IPS DF 4.7 (cell line): Measurements from ENCODE around the gene RTCA.
A peak's percentile ranks its signal among the peaks of the same experiment; 100 is the strongest.
"Not testable (repeated sequence)": the region's sequence is repeated elsewhere in the genome, so short reads cannot be mapped to it uniquely, and the experiment has no call there.

Experiments used
- DNase-seq: peaks from one replicate; pipeline ENCODE4 v3.0.0-alpha.2; 2013; ENCODE audit warnings: low spot score; ENCODE audit errors: extremely low read depth

The RTCA gene

DNA sequence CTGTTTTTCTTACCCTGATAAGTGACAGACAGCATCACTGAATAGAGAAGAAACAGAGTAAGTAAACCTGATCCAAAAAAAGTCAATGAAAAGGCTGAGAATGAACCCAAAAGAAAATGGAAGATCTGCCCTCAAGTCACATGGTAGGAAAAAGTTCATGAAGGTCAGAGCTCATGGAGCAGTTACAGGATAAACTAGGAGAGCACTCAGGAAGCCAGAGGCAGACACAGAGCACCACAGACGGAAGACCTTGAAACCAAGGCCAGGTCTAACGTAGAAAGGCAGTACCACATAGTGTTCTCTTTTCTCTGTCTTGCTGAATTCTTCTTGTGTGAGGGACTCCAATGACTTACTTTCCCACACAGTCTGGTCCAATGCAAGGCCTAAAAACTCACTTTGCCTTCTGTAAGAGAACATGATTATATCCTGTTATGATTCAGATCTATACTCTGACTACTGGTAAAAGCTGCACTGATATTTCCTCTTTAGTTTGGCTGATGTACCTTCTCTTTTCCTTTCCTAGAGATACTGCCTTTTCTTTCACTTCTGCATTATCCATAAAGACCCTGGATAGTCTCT lies 40.8 kb downstream of the RTCA start:
- DNase-seq, result no peak

GRCh38 chr1:100308777-100309176 lies 42.8 kb downstream of the RTCA start:
- no peak for DNase-seq

- no peak for DNase-seq
Measured at GRCh38 chr1:100309863-100310262, 43.8 kb downstream of the RTCA start.

- no peak for DNase-seq
Measured at GRCh38 chr1:100313382-100313781, 47.4 kb downstream of the RTCA start.

- no peak for DNase-seq
Measured at GRCh38 chr1:100316622-100317021, 50.6 kb downstream of the RTCA start.

DNA sequence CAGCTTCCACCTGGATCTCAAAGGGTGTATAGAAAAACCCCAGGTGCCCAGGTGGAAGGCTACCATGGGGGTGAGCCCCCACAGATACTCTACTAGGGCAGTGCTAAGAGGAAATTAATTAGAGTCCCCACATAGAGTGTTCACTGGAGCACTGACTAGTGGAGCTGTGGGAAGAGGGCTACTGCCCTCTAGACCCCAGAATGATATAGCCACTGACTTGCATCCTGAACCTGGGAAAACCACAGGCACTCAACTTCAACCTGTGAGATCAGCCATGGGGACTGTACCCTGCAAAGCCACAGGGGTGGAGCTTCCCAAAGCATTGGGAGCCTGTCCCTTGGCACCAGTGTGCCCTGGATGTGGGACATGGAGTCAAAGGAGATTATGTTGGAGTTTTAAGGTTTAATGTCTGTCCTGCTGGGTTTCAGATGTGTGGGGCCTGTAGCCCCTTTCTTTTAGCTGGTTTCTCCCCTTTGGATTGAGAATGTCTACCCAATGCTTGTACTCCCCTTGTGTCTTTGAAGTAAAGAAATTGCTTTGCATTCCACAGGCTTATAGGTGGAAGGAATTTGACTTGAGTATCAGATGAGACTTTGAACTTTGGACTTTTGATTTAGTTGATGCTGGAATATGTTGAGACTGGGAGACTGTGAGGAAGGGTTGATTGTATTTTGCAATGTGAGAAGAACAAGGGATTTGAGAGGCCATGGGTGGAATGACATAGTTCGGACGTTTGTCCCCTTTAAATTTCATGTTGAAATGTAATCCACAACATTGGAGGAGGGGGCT lies 54.5 kb downstream of the RTCA start:
- no peak for DNase-seq

- DNase-seq, result no peak
Measured at GRCh38 chr1:100321100-100321493, 55.1 kb downstream of the RTCA start.

GRCh38 chr1:100321506-100321905 lies 55.5 kb downstream of the RTCA start:
- DNase-seq, result no peak

DNA sequence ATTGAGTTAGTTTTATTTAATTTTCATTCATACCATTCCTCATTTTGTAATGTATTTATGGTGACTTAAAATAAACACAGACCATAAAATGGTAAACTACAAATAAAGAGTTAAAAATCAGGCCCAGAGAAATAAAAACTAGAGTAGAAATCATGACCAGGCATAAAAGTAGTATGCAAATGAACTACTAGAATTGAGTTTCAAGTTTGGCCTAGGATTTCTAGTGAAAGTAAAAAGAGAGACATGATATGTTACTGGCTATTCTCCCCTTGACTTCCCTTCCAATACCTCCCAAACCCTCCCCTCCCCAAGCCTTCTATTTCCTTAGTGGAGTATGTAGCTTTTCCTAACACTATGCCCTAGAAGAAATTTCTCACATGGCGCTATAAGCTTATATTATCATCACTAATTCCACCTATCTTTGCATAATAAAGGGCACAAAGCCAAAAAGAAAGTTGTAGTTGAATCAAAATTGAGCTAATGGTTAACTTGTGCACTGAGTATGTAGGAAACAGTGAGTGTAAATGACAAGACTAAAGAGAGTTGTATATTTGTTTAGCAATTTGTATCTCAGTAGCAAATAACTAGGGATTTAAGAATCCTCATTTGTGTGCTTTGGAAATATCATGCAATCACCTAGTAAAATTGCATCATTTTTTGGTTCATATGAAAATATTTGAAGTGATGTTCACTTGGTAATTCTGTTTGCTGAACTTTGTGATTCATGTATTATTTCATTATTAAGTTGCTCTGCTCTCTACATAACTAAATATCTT lies 56.6 kb downstream of the RTCA start:
- DNase-seq, result no peak

DNA sequence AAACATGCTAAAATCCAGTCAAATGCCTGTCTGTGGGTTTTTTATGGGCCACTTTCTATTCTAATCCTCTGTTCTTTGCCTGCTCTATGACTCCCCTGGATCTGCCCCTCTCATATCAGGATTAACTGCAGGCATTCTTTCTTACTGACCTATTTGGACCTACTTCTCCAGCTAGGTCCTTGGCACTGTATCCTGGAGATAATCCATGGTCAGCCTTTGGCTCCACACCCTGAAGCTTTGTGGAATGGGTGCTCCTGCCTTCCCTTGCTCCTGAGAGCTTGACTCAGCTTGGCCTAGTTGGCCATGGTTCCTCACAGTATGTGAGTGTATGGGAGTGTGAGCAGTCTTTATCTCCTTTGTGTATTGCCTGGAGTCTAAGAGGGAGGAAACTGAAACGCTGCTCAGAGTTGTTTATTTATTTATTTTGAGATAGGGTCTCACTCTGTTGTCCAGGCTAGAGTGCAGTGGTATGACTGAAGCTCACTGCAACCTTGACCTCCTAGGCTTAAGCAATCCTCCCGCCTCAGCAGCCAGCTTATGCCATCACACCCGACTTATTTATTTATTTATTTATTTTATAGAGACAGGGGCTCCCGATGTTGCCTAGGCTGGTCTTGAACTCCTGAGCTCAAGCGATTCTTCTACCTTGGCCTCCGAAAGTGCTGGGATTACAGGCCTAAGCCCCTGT lies 57.5 kb downstream of the RTCA start:
- no peak for DNase-seq

DNA sequence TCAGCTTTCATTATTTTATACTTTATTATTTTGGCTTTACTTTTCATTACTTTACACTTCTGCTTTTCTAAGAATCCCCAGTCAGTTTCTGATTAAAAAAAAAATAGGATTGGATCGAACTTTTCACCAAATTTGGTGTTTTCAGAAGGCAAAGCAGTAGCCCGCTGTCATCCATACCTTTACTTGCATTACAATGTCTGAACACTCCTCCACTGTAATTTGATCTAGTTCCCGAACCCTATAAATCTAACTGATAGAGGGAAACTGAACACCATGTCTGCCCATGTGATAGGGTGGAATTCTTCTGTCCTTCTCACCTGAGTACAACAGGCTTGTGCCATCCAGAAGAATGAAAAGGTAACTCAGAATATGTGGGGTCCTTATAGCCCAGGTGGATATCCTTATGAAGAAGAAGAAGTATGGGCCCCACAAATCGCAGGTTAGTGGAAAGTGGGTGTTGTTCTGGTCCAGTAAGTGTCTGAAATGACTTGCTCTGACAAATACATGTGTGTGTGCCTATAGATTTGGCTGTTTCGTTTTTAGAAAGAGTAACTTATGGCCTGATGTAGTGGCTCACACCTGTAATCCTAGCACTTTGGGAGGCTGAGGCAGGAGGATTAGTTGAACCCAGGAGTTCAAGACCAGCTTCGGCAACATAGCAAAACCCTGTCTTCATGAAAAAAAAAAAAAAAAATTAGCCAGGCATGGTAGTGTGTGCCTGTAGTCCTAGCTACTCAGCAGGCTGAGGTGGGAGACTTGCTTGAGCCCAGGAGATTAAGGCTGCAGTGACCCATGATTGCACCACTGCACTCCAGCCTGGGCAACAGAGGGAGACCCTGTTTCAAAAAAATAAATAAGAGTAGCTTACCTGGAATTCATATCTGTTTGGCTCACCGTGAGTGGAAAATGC lies 59.7 kb downstream of the RTCA start:
- DNase-seq, result peak; percentile 62

DNA sequence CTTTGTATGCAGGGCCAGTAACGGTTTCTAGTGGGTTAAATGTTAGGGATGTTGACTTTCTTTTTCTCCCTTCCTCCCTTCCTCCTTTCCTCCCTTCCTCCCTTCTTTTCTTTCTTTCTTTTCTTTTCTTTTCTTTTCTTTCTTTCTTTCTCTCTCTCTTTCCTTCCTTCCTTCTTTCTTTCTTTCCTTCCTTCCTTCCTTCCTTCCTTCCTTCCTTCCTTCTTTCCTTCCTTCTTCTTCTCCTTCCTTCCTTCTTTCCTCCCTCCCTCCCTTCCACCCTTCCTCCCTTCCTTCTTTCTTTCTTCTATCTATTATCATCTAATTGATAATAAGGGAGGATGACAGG lies 60.3 kb downstream of the RTCA start:
- not testable (repeated sequence) for DNase-seq

- no peak for DNase-seq
Measured at GRCh38 chr1:100328133-100328532, 62.1 kb downstream of the RTCA start.

- DNase-seq, result not testable (repeated sequence)
Measured at GRCh38 chr1:100331146-100331545, 65.1 kb downstream of the RTCA start.

DNA sequence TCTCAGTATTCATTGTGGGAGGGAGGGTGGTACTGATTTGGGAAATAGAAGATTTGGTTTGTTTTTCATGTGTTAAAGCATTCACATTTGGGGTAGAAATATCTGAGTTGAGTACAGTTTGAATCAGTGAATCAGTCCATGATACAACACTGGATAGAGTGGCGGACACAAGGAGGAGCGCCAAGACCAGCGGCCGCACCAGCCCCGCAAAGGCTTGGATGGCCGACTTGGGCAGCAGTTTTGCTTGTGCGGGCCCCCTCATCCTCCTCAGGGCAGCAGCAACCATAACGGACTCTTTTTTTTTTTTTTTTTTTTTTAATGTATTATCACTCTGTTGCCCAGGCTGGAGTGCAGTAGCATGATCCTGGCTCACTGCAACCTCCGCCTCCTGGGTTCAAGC lies 66.3 kb downstream of the RTCA start:
- no peak for DNase-seq

DNA sequence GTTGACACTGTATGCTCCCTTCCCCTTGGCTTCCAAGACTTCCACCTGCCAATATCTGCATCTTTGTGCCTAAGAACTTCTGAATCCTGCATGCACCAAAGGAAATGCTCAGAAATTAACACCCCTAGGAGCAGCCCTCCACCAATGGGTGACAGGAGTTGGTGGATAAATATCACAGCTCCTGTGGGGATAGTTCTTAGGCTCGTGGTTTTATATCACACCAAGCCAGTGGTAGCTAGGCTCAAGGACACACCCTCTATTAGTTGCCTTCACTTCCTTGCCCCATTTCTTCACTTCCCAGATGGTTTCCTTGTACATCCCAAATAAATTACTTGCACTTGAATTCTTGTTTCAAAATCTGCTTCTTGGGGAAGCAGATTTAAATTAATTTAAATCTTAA lies 69.4 kb downstream of the RTCA start:
- no peak for DNase-seq

DNA sequence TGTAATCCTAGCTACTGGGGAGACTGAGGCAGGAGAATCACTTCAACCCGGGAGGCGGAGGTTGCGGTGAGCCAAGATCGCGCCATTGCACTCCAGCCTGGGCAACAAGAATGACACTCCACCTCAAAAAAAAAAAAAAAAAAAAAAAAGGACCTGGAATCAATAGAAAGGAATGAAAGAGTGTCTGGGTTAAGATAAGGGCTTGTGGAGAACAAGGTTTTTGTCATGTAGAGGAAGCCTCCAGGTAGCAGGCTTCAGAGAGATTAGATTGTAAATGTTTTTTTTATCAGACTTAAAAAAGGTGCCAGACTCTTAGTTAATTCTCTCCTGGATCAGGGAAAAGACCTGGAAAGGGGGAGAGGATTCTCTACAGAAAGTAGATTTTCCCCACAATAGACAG lies 71.9 kb downstream of the RTCA start:
- DNase-seq, result not testable (repeated sequence)

DNA sequence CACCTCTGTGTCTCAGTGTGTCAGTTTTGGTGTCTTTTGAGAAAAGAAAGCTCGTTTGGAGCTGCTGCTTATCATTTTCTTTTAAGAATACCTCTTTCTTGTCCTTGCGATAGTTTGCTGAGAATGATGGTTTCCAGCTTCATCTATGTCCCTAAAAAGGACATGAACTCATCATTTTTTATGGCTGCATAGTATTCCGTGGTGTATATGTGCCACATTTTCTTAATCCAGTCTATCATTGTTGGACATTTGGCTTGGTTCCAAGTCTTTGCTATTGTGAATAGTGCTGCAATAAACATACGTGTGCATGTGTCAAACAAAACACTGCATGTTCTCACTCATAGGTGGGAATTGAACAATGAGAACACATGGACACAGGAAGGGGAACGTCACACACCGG lies 73.7 kb downstream of the RTCA start:
- DNase-seq, result not testable (repeated sequence)

DNA sequence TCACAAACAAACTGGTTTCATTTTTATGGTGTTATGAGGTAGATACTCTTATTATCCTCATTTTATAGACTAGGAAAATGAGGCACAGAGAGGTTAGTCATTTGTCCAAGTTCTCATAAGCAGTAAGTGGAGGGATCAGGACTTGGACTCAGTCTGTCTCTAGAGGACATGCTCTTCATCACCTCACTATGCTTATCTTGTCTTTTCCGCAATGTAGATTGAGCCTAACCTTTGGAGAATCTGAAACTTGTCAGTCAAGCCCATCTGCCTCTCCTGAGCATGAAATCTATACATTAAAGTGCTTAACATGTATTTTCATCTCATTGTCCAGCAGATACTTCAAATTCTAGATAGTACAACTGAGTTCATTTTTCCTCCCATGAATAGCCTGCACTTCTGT lies 74.5 kb downstream of the RTCA start:
- no peak for DNase-seq

GRCh38 chr1:100342348-100342747 lies 76.3 kb downstream of the RTCA start:
- DNase-seq, result no peak
